ENCODE results near the gene CAPZA3.
"Not testable (repeated sequence)": the region's sequence is repeated elsewhere in the genome, so short reads cannot be mapped to it uniquely, and the experiment has no call there.

CAPZA3 gene, protein sequence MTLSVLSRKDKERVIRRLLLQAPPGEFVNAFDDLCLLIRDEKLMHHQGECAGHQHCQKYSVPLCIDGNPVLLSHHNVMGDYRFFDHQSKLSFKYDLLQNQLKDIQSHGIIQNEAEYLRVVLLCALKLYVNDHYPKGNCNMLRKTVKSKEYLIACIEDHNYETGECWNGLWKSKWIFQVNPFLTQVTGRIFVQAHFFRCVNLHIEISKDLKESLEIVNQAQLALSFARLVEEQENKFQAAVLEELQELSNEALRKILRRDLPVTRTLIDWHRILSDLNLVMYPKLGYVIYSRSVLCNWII

DNA sequence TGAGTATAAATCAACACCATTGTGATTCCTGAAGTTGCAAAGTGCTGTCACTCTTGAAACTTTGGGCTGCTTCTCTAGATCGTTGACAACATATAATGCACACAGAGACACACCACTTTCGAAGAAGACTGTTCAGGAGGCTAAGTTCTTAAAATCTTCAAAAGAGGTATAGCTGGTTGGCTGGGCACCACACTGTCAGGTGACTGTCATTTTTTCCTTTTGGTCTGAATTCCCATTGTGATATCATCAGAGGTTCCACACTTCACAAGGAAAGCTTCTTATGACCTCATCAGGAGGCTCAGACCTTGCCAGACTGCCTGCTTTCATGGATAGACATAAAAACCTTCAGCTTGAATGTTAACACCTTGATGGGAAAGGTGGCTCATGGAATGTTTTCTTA lies at the start of gene CAPZA3, which contains the start of gene PLCZ1:
CAPZA3 (plus strand) TSS at position 301 of the 400 bp plus-strand sequence. CDS start 150 bp downstream, outside the sequence.
PLCZ1 (minus strand) TSS at position 194 of the 400 bp plus-strand sequence. CDS start 641 bp downstream, outside the sequence.
- DNase-seq = no peak

DNA sequence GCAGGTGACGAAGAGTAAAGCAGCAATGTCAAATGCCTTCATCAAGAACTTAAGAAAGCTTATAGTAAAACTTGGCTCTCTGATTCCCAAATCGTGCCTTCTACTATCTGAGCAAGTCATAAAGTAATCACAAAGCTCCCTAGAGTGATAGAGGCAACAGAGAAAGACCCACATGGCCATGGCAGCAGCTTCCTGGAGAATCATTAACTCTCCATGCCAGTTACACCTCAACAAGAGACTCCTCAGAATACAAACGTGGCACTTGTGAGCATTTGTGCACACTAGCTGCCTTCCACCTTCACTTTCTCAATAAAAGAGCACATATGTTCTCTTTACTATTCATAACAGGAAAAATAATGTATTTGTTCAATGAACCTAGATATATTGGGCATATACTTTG lies 48.1 kb upstream of the CAPZA3 start:
- no peak for DNase-seq

DNA sequence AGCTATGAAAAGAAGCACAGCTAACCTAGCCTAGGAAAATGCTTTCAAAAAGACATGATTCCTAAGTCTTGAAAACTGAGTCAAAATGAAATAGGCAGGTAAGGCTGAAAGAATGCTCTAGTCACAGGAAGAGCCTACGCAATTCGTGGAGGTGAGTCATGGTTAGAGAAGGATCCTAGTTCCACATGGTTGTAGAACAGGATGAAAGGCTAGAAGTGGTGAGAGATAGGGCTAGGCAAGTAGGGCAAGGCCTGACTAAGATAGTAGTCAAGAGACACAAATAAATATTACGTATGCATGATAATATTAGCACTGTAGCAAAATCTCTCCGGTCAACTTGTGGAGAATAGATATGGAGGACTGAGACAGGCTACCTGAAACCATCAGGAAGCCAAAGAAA lies 47.3 kb upstream of the CAPZA3 start:
- DNase-seq = no peak

DNA sequence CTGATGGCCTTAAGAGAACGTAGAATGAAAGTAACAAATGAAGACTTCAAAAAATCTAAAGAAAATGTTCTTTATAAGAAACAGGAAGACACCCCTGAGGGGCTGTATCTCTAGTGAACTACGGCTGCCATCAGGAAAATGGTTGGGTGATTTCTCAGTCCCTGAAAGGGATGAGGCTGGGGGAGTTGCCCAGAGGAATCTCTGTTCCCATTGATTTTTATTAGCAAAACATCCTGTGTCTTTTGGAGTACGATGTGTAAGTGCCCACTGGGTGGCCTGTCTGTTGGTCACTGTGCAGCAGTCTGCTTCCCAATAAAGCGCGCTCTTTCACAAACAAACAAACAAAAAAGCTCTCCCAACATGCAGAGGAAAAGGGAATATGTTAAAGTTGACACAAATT lies 43.9 kb upstream of the CAPZA3 start:
- not testable (repeated sequence) for DNase-seq

DNA sequence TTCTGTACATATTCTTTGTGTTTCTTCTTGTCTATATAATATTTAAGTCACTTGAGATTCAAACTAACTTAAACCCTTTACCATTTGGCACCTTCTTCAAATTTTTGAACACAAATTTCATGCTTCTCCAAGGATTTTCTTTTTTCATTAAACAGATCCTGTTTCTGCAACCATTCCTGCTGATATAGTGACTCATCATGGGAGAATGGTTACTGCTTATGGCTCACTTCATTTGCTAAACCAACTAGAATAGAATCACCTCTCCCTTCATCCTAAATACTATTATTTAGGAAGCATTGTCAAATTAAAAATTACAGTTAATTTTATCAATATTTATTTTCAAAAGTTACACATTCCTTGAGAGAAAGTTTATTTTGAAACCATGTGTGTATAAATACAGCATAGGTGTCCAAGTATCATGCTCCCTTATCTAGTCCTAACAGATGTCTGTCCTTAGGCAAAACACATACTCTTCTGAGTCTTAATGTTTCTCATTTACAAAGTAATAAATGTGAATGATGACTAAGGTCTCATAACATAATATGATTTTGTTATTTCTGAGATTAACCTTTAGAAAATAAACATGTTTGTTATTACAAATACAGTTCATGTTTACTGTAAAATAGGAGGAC lies 40.8 kb upstream of the CAPZA3 start:
- DNase-seq = no peak

DNA sequence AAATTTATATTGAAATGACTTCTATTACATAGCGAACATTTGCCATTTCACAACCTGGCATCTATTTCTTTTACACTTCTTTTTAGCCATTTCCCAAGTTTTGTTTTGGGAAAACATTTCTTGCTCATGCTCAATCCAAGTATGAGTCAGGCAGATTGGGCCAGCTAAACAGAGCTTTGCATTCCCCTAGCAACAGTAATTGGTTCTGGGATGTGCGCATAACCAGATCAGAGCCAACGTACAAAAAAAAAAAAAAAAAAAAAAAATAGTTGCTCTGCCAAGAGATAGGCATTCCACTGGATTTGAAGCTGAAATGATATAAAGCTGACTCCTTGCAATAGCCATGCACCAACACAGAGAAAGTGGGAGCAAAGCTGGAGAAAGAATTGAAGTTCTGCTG lies 37.6 kb upstream of the CAPZA3 start:
- DNase-seq = no peak

DNA sequence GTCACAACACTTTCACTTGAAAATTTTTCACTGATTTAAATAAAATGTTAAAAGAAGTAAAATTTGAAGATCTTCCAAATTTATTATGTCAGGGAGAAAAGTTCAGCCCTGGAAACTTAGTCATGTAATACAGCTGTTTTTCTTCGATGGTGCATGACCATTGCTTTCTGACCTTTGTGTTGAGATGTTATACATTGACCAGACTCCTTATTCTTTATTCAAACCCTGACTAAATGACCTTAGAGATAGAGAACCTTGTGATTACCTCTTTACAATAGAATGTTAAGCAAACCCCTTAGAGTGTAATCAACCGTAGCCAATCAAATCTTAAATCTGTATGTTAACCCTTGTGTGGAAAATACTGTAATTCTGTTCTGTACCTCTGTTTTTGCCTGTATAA lies 34.6 kb upstream of the CAPZA3 start:
- DNase-seq = no peak

DNA sequence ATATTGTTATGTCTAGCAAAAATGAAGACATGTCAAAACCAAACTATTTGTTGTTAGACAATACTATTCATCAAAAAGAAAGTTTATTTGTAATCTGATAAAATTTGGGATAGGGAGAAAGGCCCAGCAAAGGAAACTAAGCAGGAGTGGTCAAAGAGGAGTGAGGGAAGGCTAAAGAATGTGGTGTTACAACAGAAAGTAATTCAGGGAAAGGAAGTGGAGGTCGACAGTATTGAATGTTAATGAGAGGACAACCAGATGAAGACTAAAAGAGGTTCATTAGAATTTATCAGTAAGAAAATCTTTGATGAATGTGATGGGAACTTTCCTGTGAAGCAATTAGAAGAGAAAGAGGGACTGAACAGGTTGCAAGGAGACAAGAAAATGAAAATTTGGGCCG lies 34.0 kb upstream of the CAPZA3 start:
- no peak for DNase-seq

DNA sequence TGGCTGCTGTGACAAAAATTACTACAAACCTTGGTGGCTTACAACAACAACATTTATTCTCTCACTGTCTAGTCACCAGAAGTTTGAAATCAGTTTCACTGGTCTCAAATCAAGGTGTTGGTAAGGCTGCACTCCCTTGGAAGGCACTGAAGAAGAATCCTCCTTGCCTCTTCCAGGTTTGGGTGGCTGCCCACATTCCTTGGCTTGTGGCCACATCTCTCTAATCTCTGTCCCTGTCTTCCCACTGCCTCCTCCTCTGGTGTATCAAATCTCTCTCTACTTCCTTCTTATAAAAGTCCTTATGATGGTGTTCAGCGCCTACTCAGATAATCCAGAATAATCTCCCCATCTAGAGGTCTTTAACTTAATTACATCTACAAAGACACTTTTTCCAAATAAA lies 31.1 kb upstream of the CAPZA3 start:
- no peak for DNase-seq

DNA sequence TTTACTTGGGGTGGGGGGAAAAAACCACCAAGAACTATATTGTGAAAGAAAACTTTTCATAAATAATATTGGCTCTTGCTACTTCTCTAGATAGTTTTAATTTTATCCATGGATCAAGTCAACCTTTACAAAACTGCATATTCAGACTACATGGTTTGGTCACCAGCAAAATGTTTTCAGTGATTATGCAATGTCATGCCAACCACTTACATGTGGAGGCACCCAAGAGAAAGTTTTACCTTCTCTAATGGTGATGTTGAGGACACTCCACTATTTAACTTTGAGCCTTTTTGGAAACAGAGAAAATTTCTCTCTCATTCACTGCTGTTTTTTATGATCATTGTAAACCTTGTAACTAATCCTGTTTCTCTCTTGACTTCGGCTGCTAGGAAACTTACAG lies 21.7 kb upstream of the CAPZA3 start:
- no peak for DNase-seq

DNA sequence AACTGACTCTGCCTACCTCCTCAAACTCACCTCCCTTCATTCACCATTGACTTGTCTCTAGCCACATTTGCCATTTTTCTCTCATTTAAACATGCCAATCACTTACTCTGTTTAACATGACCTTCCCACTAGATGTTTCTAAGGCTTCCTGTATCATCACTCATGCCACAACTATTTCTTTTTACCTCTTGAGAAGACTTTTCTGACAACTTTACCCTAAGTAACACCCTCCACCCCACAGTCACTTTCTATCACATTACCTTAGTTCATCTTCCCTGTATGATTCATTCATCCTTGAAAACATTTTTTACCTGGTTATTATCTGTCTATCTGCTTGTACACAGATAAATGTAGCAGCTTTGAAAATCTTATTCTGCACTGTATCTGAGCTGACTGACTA lies 19.5 kb upstream of the CAPZA3 start:
- no peak for DNase-seq

DNA sequence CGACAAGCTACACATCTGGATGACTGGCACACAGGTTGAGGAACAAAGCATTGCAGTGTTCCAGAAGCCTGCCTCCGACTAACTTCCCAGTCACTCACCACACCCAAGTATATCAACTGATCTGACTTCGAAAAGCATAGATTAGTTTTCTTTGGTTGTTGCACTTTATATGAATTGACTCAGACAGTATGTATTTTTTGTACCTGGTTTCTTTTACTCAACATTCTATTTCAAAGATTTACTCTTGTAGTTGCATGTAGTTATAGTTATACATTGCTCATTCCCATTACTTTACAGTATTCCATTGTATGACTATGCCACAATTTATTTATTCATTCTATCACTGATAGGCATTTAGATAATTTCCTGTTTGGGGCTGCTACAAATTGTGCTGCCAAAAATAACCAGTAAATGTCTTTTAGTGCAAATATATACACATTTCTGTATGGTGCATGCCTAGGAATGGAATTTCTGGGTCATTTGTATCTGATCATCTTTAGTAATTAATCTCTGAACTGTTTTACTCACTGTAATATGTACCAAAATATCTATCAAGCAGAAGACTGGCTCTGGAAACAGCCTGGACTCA lies 17.9 kb upstream of the CAPZA3 start:
- no peak for DNase-seq

DNA sequence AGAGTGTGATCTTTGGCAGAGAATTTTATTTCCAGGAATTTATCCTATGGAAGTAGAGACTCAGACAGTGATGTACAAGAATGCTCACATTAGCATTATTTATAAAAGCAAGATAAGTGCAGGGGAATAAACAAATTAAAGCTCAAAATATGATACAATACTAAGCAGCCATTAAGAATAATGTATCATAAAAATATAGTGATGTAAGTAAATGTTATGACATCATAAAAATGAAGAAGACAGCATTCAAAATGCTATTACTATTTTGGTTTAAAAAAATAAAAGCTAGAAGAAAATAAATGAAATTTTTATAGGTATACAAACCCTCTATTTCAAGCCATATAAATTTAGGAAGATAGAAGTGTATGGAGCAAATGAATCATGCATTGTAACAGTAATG lies 17.2 kb upstream of the CAPZA3 start:
- DNase-seq = no peak

DNA sequence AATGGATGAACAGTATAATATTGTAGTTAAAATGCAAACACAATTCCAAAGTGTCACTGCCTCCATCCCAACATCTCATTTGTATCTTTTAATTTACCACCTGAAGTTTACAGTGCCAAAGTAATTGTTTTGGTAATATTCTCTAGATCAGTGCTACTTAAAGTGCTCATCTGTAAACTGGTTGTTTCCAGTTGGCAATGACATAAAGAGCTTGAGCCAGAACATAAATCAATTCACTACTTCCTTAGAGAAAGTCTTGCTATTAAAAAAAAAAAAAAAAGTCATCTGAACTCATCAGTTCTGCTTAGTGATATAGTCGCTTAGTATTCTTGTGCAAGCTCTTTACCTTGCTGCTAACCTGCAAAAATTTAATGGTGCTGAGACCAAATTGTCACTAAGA lies 16.5 kb upstream of the CAPZA3 start:
- no peak for DNase-seq

DNA sequence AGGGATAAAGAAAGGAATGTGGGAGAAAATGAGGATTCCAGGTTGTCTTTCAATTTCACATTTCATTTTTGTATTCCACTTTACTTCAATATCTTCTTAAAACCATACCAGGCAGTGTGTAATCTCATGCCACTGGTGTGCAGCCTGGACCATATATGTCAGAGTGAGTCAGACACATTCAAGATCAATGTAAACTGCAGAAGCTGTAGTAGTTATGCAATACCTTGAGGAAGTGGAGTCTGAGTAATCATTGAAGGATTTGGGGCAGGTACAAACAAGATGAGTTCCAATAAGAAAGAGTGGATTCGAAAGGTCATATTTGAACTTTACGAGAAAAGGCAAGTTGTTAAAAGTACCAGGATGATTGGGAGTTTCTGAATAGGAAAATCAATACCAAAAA lies 14.2 kb upstream of the CAPZA3 start:
- DNase-seq = no peak

DNA sequence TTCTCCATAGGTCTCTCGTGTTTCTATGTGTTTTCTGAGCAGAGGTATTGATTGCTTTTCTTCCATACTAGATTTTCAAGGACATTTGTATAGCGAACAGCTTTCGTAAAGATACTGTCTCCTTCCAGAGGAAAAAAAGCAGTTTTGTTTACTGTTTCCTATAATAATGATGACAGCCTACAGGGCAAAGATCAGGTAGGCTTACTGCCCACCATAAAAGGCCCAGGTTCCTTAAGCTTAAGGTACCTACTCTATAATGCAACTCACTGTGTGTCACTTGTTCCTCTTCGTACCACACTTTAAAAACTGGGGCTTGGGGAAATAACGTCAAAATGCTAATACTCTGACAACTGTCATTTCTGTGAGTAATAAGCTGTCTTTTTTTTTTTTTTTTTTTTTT lies 6.8 kb upstream of the CAPZA3 start:
- DNase-seq = no peak

DNA sequence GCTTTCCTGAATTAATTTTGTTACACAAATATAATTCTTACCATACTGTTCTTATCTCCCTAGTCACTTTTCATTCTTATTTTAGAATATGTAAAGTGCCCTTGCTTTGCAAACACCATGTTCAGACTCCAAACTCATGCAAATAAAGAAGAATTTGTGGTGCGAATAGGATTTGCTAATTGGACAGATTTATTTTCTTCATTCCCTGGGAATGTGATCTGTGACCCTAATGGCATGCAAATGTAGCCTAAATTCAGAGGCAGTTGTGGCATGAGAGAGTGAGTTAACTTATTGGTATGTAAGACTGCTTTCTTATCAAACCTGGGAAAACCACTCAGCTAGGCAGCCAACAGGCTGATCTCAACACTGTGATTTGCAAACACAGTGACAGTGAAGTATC lies 10.0 kb downstream of the CAPZA3 start:
- DNase-seq = no peak

DNA sequence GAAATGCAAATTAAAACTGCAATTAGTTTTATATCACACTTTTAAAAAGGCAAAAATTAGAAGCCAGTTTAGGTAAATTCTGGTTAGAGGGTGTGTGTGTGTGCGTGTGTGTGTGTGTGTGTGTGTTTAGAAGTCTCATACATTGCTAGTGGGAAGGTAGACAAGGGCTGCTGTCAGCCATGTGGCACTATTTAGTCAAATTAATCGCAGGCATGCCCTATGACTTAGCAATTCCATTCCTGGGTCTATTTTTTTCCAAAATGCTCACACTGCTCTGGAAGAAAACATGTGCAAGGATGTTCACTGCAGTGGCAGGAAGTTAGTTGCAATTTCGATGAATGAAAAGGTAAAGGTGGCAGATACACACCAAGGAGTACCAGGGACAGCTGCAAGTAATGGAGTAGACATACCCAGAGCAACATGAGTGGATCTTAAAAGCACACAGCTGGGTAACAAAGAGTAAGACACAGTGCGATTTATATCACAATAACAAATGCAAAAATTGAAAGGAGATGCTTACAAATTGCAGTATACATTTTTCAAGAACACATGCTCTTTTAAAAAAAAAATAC lies 11.6 kb downstream of the CAPZA3 start:
- DNase-seq = no peak

DNA sequence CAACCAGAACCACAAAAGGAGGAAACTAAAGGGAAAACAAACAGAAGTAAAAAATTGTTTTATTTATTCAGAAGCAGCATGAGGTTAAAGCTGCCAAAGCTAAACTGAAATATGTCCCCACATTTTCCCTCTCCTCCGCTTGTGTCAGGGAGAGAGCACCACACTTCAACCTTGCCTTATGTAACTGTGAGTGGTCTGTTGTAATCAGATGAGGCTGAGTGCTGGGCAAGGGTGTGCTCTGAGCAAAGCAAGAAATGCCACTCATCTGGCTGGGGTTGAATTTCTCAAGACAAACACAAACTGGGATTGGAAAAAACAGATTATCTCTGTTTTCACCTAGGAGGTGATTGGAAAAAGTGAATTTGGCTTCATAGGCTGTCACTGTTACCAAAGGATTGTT lies 12.2 kb downstream of the CAPZA3 start:
- DNase-seq = no peak

DNA sequence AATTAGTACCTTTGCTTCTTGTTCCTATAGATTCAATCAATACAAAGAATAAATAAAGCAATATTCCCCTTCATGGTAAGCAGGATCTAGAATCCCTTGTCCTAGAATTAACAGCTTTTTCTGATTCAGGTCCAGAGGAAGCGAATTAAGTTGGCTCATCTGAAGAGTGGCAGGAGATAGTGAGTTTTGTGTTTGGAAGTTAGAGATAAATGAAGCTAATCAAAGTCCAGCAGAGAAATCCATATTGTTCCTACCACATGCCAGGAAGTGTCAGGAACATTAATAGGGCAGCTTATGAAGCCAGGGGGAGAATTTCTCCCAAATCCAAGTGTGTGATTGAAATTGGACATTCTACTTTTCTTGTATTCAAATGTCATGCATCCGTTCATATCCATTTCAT lies 13.9 kb downstream of the CAPZA3 start:
- no peak for DNase-seq

DNA sequence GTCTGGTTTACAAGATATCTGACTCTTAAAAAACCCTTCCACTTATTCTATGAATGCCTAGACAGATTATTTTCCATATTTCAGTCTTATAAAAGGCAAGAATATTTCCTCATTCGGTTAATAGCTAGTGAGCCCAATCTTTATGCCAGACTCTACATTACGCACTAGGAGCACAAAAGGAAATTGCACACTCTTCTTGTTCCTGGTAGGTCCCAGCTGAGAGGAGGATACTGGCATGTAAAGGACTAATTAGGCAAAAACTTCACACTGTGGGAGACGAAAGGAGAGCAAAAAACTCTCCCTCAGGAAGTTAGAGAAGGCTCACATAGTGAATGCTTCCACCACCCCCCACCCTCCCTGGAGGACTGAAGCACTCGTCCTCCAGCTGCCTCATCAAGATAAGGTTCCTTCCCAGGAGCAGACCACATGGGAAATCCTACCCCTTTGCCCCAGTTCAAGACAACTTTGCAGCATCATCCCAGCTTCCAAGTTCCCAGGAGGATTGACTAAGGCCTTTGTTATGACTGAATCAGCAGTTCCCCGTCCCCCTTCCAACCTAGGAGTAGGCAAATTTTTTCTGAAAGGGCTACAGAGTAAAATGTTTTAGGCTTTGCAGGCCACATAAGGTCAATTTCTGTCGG lies 14.5 kb downstream of the CAPZA3 start:
- DNase-seq = no peak

DNA sequence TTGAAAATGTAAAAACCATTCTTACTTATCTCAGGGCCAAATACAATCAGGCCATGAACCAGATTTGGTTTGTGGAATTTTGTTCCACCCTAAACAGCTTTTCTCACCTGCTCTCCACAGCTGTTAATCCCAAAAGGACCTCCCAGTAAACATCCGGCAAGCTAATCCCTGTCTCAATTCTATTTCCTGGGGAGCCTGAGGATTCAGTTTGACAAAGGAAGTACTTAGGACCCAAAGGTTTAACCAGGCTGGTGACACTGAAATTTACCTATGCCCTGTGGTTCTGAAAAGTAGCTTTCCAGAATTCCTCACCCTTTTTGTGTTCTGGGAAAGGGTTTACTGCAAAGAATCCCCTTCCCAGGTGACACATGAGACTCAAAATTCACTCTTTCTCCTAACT lies 15.0 kb downstream of the CAPZA3 start:
- DNase-seq = no peak

DNA sequence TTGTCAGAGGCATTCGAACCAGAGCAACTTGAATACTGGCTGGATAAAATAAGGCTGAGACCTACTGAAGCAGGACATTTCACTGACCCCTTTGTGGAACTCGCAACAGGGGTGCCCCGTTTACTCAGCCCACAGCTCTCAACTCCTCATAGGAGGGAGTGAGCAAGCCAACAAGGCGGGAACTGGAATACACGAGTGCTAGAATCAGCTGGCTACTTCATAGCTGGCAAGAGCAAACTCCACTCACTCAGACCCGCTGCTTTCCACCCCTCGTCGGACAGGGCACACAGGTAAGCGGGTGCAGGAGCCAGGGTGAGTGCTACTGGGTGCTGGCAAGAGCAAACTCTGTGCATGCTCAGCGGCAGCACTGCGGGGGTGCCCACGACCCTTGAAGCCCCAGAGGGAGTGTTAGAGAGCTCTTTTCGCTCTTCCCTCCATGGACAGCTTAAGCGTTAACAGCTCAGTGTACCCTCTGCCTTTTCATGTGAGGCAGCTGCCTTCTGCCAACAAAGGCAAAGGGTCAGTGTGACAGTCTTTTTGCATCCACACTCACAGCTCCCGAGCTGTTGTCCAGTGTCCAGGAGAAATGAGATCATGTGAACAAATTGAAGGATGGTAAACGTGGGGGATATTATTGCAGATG lies 15.7 kb downstream of the CAPZA3 start:
- no peak for DNase-seq

Measured in NCI-H2171 (cell line).